ENCODE results near the gene THBS3.
"Not testable (repeated sequence)": the region's sequence is repeated elsewhere in the genome, so short reads cannot be mapped to it uniquely, and the experiment has no call there.

THBS3 gene

DNA sequence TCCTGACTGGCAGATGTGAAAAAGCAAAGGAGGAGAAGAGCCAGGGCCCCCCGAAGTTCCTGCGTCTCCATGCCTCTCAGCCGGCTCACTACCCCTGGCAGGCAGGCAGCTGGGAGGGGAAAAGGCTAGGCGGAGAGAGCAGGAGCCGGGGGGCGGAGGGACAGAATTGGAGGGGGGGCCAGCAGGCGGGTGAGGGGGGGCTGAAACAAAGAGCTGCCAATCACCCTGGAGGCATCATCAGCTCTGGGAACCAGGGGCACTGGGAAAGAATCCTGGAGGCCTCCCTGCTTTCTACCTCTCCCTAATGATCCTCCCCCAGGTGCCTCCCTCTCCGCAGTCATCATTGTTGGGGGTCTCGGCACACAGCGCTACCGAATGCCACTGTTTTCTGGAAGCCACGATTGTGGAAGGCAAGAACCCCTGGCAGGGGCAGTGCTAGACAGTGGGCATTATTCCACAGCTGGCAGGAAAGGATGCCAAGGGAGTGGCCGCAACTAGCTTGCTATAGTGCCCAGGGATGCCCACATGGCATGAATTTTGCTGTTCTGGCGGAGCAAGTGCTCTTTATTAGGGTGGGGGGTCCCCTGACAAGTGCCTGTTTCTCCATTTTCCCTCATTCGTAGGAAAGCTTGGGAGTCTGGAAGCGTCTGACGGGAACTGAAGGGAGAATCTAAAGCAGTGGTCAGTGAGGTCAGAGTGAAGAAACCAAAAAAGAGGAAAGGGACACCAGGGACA is at the start of gene THBS3:
THBS3 (minus strand) TSS at position 92 of the 735 bp plus-strand sequence; CDS start at position 71, 21 bp downstream.
- DNase-seq (ENCODE audit: low read depth in 2 of 2): no peak

DNA sequence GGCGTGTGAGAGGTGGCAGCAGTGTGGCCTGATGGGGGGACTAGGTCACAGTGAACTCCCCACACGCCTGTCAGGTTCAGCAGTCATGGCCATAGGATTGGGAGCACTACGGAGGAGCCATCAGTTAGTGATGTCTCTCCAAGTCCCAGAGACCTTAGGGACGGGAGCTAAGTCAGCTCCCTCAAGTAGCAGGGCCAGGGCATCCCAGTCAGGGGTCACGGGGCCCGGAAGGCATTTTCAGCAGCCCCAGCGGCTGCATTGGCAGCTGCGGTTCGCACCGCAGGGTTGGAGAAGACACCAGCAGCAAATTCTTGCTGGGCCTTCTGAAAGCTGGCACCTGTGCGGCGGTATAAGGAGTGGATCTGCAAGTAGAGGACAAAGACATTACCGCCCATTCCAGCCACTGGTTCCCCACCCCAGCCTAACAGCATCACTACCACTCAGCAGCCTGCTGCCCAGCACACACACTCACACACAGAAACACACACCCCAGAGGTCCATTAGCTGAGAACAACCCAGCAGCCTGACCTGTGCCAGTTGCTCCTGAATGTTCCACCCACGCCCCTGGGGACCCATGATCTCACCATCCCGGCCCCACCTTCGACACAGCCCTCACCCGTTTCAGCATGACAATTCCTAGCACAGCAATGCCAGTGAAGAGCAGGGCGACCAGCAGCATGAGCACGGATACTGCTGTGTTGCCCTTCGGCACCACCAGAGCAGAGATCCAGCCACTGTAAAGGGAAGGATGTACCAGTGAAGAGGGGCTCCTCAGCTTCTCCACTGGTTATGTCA is 48.6 kb upstream of the THBS3 start:
- DNase-seq (ENCODE audit: low read depth in 2 of 2): no peak

DNA sequence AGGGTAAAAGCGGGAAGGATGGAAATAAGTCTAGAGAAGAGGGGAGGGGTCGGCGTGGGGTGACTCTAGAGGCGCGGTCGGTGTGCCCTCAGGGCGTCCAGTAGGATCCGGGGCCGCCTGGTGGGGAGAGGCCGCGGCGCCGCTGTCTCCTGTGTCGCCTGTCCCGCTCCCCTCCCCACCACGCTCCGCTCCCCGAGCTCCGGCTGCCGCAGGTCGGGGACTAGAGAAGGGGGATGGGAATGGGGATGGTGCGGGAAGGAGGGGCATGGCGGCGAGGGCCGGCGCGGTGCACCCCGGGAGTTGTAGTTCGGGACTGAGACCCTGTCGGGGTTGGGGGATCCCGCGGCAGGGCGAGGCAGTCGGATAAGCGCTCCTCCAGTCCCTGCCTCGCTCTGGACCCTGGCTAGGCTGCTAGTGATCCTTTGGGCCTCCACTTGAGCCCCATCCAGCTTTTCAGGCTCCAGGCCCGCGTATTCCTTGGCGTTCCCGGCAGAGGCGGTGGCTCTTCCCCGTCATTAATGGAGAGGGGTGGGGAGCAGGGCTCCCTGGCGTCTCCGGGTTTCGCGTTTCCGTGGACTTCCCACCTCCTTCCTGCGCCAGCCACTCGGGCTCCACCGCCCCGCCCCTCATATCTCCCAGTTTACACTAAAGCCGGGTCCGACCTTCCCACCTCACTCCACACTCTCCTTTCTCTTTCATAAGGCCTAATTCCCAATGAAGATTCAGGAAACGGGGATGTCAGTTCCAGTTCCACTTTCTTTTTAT is 47.7 kb upstream of the THBS3 start, which contains the start of gene ENTREP3:
ENTREP3 (minus strand) TSS at position 241 of the 765 bp plus-strand sequence. CDS start 606 bp downstream, outside the sequence.
- peak; percentile 74 to 75 for DNase-seq (ENCODE audit: low read depth in 2 of 2)

DNA sequence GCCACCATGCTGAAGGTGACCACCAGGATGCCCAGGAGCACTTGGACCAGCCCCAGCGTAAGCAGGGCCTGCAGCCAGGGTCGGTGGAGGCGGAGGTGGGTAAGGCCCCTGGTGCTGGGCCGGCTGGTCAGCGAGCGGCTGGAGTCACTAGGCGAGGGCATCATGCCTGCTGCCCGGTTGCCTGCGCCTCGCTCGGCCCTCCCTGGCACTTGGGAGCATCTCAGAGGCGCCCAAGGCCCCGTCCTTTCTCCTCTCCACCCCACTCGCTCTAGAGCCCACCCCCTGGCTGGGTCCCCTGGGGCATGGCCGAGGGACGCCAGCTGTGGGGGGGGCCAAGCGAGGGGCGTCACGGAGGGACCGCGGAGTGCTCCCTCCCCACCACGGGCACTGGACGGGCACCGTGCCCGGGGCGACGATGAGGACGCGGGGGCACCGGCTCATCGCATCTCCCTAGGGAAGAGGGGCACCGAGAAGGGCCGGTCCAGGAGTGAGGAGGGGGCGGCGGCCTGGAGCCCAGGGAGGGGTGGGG is 47.1 kb upstream of the THBS3 start:
- no peak for DNase-seq (ENCODE audit: low read depth in 2 of 2)

DNA sequence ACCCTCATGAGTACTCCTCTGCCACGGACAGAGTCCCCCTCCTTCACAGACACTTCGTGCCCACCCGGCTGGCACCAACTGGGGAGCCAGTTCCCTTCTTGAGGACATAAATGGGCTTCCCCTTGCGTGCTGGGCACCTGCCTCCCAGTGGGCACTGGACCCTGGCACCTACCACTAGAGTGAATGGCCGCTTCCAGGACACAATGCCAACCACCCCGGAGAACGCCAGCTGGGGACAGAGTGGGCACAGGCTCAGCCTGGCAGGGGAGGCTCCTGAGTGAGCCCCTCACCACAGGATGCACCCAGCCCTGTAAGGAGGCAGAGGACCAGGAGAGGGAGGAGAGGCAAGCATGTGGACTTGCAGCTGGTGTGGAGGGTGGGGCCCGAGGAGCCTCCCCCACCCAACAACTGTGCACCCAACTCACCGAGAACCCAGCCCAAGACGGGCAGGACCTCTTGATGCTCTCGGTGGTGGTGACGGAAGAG is 46.6 kb upstream of the THBS3 start:
- DNase-seq (ENCODE audit: low read depth in 2 of 2): no peak

DNA sequence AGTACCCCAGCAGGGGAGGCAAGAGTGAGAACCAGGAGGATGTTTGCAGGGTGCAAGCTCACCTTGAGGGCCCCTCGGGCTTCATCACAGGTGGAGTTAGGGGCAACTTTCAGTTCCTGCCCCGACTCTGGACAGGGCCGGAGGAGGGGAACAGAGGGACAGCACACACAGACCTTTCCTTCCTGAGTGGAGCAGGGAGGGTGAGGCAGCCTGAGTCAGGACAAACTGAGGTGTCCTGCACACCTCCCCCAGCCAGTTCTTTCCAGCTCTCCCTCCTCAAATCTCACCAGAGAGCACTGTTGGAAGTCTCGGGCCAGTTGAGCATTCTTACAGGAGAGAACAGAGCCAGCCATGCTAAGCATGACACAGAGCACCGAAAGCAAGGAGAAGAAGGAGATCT is 46.1 kb upstream of the THBS3 start:
- no peak for DNase-seq (ENCODE audit: low read depth in 2 of 2)

DNA sequence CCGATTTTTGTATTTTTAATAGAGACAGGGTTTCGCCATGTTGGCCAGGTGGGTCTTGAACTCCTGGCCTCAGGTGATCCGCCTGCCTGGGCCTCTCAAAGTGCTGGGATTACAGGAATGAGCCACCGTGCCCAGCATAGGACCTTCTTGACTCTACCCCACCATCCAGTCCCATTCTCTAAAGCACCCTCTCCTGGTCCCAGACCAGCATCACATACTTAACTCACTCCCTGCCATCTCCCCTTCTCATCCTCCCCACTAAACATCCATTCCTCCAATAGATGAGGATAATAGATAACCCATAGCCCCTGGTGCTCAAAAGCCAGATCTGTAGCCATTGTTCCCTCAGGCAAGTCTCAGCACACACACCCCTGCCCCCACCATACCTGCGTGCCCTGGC is 45.5 kb upstream of the THBS3 start:
- DNase-seq (ENCODE audit: low read depth in 2 of 2): no peak

DNA sequence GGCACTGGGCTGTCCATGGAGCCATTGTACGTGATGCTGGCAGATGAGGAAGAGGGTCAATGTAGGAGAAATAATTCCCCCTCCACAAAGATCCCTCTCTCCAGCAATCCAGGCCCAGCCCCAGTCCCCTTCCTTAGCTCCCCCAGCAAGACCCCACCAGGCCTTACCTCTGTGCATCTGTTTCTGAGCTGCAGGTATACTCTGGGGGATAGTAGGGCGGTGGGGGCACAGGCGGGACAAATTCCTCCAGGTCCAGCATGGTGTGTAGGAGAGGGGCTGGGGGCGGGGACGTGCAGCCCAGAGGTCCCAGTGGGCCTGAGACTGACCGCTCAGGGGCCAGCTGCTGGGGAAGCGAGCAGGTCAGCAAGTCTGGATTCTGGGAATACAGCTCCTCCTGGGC is 43.9 kb upstream of the THBS3 start:
- DNase-seq (ENCODE audit: low read depth in 2 of 2): no peak

DNA sequence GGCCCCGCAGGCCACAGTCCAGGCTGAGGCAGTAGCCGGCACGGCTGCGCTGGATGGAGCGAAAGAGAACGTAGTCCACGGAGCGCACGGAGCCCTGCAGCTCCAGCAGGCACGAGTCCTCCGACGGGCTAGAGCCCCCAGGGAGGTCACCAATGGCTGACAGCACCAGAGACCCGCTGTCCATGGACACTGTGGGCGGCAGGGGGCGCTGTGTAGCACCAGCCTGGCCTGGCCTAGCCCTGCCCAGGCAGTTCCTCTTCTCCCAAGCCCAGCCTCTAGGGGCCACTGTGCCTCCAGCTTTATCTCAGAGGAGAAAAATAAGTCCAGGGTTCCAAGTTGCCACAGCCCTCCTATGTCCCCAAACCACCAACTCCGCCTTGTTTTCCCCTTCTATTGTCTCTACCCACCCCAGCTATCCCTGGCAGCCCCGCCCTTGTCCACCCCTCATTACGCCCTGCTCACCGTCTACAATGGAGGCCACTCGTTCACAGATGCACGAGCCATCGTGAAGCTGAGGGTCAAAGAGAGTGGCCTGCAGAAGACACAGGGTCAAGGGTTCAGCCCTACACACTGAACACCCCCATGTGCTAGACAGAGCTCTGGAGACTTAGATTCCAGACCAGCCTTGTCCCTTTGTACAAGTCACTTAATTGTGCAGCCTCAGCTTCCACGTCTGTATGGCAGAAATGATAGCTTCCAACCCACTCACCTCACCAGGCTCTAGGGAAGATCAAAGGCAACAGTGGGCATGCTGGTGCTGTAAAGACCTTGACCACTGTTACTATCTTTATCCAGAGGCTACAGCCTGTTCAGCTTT is 43.1 kb upstream of the THBS3 start:
- peak; percentile 95 to 99 for DNase-seq (ENCODE audit: low read depth in 2 of 2)

DNA sequence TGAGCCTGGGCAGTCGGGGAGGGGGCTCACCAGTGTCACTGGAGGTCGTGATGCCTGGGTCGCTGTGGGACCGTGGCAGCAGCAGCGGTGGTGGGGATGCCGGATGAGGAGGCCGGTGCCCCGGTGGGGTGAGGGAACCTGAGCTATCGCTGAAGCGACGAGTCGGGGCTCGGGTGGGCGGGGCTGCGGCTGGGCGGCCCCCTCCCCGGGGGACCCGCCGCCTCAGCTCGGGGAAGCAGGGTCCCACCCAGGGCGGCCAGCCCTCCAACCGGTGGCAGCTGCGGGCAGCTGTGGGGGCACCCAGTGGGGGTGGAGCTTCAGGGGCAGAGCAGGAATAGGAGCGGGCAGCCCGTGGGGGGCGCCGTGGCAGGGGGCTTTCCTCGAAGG is 42.5 kb upstream of the THBS3 start:
- DNase-seq (ENCODE audit: low read depth in 2 of 2): no peak

DNA sequence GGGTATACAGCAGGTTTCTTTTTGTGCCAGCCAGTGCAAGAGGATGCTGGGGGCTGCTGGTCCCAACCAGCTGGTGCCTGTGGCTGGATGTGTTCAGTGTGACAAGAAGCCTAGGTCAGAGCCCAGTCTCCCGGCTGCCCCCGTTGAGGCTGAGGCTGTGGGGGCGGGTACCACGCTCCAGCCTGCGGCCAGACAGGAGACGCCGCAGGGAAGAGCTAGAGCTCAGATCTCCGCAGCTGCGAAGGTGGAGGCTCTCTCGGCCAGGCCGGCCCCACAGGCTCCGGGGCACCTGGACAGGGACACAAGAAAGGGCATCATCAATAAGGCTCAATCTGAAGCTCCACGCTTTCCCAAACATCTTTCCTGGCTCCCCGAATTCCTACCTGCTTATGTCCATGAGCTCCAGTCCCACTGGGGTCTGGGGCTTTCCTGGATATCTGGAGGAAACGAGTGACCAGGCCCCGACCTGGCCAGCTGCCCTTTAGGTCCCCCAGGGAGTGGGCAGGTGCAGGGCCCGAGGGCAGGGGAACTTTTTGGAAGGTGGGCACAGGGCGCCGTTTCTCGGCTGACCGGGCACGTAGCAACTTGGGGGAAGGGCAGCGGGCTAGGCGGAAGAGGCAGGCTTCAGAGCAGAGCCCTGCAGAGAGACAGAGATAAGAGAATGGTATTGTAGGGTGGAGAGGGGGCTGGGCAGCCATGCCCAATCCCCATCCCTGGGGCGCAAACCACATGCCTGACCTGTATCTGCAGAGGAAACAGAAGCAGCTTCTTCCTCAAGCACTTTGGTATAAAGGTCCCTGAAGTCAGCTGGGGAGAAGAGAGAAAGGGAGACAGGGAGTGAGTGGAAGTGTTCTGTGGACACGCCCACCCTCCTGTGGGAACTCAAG is 40.2 kb upstream of the THBS3 start:
- no peak for DNase-seq (ENCODE audit: low read depth in 2 of 2)

DNA sequence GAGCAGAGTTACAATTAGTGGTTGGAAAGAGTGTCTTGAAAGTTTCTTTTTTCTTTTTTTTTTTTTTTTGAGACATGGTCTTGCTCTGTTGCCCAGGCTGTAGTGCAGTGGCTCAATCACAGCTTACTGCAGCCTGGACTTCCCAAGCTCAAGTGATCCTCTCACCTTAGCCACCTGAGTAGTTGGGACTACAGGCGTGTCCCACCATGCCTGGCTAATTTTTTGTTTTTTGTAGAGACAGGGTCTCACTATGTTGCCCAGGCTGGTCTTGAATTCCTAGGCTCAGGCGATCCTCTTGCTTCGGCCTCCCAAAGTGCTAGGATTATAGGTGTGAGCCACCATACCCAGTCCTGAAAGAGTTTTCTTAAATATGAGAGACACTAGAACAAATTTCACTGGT is 39.1 kb upstream of the THBS3 start:
- DNase-seq (ENCODE audit: low read depth in 2 of 2): not testable (repeated sequence)

DNA sequence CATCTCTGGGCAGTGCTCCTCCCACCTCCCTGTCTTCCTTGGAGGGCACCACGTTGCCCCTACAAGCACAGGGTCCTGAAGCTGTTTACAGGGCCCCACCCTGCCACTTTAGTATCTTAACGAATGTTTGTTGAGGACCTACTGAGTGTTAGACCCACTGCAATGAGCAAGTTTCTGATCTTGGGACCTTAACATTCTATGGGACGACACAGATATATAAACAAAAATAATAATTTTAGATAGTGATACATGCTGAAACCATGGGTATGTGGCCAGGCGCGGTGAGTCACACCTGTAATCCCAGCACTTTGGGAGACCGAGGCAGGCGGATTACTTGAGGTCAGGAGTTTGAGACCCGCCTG is 37.4 kb upstream of the THBS3 start:
- no peak for DNase-seq (ENCODE audit: low read depth in 2 of 2)

DNA sequence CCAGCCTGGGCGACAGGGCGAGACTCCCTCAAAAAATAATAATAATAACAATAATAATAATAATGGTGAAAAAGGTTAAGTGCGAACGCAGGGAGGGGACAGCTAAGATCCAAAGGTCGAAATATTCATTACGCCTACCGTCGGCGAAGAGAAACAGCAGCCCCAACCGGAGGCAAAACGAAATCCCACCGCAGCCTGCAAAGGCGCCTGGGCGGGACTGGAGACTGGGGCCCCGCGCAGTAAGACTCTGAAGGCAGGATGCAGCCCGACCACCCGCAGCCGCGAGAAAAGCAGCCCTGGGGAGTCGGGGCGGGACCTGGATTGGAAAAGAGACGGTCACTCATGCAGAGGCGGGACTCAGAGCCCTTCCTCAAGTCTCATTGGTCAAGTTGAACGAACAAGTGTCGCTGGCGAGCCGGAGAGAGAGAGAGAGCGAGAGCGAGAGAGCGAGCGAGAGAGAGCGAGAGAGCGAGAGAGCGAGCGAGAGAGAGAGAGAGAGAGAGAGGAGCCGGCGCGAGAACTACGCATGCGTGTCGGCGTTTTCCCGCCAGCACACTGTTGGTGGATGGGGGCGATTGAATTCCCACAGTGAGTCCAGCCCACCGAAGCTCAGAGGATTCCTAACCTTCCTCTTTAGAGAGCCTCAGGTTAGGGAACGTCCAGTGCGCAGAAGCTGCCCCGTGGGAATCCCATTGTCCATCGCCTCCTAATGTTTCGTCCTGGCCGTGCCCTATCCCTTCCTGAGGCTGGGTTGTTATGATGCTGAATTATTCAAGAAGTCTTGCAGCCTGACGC is 36.9 kb upstream of the THBS3 start:
- DNase-seq (ENCODE audit: low read depth in 2 of 2): peak; percentile 87 to 91

DNA sequence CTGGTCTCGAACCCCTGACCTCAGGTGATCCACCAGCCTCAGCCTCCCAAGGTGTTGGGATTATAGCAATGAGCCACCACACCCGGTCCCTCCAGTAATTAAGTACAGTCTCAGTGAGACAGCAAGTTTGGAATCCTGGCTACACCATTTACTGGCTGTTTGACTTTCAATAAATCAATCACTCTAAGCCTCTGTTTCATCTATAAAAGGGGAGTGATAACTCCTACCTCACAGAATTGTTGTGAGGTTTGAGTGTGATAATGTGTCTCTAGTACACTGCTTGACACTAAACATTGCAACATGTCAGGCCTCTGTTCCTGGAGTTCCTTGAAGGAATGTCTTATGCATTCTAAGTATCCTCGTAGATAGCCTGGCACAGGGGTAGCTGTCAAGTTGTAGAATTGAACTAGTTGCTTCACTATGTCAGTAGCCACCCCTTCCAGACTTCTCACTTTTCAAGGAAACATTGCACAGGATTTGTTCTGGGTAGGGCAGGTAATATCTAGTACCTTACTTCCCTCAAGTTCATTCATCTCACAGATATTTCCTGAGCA is 35.2 kb upstream of the THBS3 start:
- no peak for DNase-seq (ENCODE audit: low read depth in 2 of 2)

DNA sequence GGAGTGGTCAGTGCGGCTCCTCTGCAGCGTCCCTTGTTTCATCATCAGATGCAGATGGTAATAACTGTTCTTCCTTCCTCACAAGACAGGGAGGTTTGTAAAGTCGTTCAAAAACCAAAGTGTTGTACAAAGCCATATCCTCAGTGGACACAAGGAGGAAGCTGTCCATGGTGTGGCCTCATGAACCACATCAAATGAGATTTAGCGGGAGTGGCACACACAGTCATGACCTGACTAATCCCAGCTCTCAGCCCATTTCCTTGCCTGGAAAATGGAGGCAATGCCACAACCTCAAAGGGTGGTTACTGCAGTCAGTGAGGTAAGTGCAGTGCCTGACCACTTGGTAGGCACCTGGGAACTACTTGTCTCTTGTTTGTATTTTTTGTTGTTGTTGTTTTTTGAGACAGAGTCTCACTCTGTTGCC is 34.2 kb upstream of the THBS3 start:
- DNase-seq (ENCODE audit: low read depth in 2 of 2): no peak

DNA sequence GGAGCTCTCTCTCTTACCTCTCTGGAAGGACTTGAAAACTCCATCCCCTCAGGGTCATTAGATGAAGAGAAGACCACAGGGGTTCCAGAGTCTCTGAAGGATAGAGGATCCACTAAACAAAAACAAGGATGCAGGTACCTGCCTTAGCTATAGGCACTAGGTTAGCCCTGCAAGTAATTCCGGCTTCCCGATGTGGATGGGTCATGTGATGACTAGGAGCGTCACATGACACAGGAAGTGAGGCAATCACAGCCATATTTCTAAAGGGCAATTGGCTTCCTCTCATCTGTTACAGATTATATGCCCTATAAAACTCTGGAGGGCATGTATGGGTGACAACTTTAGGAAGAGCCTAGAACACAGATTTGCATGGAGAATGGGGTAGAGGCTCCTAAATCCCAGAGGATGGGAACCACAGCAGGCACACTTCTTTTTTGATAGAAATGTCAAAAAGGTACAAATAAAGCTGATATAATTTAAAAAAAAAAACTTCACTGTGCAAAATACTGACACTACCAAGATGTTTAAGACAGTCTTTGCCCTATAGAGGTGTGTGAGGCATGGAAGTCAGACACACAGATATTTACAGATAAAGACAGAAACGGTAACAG is 33.5 kb upstream of the THBS3 start:
- peak; percentile 28 to 53 for DNase-seq (ENCODE audit: low read depth in 2 of 2)

DNA sequence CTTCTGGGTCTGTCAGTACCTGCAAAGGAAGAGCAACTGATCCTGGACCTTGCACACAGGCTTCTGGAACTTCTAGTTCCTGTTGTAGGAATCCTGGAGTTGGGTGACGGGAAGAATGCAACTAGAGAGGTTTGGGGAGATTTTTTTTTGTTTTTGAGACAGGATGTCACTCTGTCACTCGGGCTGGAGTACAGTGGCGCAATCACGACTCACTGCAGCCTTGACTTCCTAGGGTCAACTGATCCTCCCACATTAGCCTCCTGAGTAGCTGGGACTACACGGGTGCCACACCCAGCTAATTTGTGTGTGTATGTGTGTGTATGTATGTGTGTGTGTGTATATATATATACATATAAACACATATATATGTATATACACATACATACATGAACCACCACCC is 28.8 kb upstream of the THBS3 start:
- DNase-seq (ENCODE audit: low read depth in 2 of 2): no peak

Data from stimulated activated CD4-positive, alpha-beta T cell treated with anti-CD3 and anti-CD28 coated beads, Interleukin-4, amount 100 ng/mL, for 48 hours (primary cell).